DMS114 treated with DMSO at 0.1 percent for 48 hours (cell line): ENCODE measurements around the gene ESR1.

Source experiments
- DNase-seq: peaks from one replicate; lab custom pipeline; 2025; ENCODE audit not compliant: unreplicated experiment; lab: John Stamatoyannopoulos, UW

The ESR1 gene

GRCh38 chr6:152166897-152167296 lies 359.4 kb downstream of the ESR1 start:
- DNase-seq = no peak

DNA sequence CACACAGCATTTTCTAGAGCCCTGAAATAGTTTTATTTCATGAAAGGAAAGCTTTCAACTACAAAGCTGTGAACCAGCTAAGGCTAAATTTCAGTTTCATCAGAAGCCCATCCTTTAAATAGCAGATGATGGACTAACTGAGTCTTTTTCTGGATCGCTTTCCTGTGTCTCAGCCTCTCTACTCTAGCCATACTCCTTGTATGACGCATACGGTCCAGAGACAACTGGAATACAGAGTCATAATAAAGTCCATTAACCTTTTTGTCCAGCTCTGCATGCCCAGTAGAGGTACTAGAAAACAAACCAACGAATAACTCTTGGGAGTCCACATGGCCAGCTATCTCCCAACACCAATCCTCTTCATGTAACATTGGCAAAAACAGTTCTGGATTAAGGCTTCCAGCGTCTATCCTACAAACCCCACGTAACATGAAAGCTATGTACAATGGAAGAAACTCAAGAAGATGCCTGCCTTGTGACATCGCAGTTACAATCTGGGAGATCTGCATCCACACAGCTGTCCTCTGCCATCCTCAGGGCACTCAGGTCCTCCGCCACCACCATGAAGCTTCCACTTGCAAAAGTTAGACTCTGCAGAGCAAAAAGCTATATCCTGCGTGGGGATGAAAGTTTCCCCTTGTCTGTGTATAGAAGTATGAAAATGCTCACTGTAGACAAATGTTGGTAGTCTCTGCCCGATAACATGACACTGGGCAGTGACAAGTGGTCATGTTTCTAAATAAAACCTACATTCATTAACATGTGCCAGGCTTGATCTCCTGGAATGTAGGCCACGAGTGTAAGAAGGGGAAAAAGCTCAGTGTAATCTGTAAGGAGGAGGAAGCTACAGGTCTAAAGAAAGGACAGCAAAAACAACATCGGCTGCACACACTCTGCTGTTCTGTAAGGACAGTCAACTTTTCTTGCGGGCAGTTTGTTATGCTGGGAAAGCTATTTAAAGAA lies 360.4 kb downstream of the ESR1 start:
- DNase-seq = no peak

DNA sequence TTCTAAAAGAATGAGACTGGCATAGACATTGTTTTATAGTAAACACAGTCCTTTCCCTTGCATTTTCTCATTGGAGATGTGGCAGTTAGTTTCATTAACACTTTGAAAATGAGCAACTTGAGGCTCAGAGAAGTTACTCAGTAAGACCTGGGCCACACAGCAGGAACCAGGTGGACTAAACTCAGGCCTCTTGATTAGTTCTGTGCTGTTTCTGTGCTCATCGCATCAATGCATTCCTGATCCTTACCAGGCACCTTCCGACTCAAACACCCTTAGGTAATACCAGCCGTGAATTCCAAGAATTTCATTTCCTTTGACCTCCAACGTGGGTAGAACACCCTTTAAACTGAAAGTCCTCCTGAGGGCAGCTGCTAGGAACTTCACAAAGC lies 362.8 kb downstream of the ESR1 start:
- no peak for DNase-seq

DNA sequence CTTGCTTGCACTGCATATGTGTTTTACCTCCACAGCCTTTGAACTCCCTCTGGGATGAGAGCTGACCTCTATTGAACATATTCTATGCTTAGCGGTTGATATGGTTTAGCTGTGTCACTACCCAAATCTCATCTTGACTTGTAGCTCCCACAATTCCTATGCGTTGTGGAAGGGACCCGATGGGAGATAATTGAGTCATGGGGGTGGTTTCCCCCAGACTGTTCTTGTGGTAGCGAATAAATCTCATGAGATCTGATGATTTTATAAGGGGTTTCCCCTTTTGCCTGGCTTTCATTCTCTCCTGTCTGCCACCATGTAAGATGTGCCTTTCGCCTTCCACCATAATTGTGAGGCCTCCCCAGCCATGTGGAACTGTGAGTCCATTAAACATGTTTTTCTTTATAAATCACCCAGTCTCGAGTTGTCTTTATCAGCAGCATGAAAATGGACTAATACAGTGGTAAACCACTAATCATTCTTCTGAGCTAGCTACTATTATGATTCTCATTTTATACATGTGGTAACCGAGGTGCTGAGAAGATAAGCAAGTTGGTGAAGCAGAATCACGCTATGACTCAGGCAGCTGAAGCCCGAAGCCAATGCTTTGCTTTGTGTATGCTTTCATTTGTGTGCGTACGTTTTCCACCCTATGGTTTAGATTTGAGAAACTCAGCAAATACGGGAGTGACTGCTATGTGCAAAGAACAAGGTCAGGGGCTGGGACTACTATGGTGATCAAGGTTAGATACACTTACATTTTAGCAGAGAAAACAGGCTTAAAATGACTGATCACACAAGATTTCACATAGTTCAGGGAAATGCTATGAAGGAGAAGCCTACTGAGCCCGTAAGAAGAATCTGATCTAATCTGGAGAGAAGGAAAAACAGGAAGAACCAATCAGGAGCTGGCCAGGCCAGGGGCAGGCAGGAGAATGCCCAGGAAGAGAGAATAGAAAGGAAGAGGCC lies 363.5 kb downstream of the ESR1 start:
- no peak for DNase-seq

DNA sequence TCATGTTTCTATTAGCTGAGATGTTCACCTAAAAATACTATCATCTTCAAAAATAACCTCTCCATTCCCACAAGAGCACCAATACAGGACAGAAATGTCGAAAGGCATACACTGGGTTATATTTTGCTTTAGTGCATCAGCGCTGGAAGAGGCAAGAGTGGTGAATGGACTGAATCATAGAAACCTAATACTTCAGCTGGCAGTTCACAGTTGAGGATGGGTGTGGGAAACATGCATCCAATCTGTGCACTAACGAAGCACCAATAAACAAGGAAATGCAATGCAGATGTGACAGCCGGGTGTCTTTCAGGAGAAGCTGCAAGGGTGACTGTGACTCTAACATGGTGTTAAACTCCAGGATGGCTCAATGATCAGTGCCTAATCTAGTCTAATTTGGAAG lies 365.8 kb downstream of the ESR1 start:
- DNase-seq = no peak

GRCh38 chr6:152173957-152174356 lies 366.5 kb downstream of the ESR1 start:
- no peak for DNase-seq

- DNase-seq = no peak
Observed at GRCh38 chr6:152176268-152176667, 368.8 kb downstream of the ESR1 start.
